K562 (cell line): ENCODE measurements around the gene LENEP. TPM values are rescaled to one million over a fixed set of nuclear protein-coding genes. Genes with fewer than 3 reads are reported as not detected.

Experiments
- COPS2 ChIP-seq: fragments of 450-650 bp; conservative IDR thresholded peaks from 2 replicates; pipeline ENCODE4 v1.6.1; 2016; ENCODE audit warnings: mild to moderate bottlenecking, moderate library complexity
- FOXJ2 ChIP-seq: fragments of 200-800 bp; sonication (Bioruptor generic); IDR thresholded peaks from 2 replicates; pipeline ENCODE4 v1.6.1; 2016; ENCODE audit warnings: missing genetic modification characterization, missing compliant biosample characterization
- HDGF ChIP-seq: fragments of 450-650 bp; IDR thresholded peaks from 2 replicates; pipeline ENCODE4 v1.6.1; 2016
- MEF2D ChIP-seq: conservative IDR thresholded peaks from 2 replicates; pipeline ENCODE4 v1.6.1; 2016; ENCODE audit warnings: low read depth, missing genetic modification characterization, missing compliant biosample characterization
- PHB2 ChIP-seq: fragments of 450-650 bp; IDR thresholded peaks from 2 replicates; pipeline ENCODE4 v1.6.1; 2017; ENCODE audit warnings: low read depth
- POLR3G ChIP-seq: IDR thresholded peaks from 2 replicates; pipeline ENCODE4 v1.6.1; 2011; ENCODE audit not compliant: insufficient read length, insufficient replicate concordance; ENCODE audit errors: extremely low read depth
- PYGO2 ChIP-seq: fragments of 450-650 bp; IDR thresholded peaks from 2 replicates; pipeline ENCODE4 v1.6.1; 2016; ENCODE audit warnings: mild to moderate bottlenecking, missing genetic modification characterization, moderate library complexity, missing compliant biosample characterization
- SIRT6 ChIP-seq: IDR thresholded peaks from one replicate; pipeline ENCODE4 v1.6.1; 2012; ENCODE audit warnings: low read depth, mild to moderate bottlenecking, control low read depth, inconsistent platforms, low read length, moderate library complexity
- SRF ChIP-seq, 2 experiments: fragments of 250-450, 450-650 bp in 1 of 2; sonication (Bioruptor Pico) in 1 of 2; sonication (generic) in 1 of 2; formaldehyde crosslinking; IDR thresholded peaks; 2 replicates each; pipeline versions ENCODE4 v1.5.0 to v1.5.1; 2020 to 2022; ENCODE audit warnings: mild to moderate bottlenecking in 1 of 2, missing genetic modification reagents in 1 of 2
- TCF7 ChIP-seq: sonication (generic); IDR thresholded peaks from 2 replicates; pipeline ENCODE4 v1.6.1; 2016; ENCODE audit warnings: antibody characterized with exemption, borderline replicate concordance
- USF1 ChIP-seq: sonication (generic); formaldehyde crosslinking; IDR thresholded peaks from 2 replicates; pipeline ENCODE4 v1.9.0; 2022; ENCODE audit warnings: mild to moderate bottlenecking, missing genetic modification reagents
- ZFP1 ChIP-seq: fragments of 450-650 bp; formaldehyde crosslinking; IDR thresholded peaks from 2 replicates; pipeline ENCODE4 v1.4.0; 2020; ENCODE audit warnings: mild to moderate bottlenecking, mixed read lengths
- ZNF444 ChIP-seq: fragments of 250-450 bp; sonication (Bioruptor Pico); IDR thresholded peaks from 2 replicates; pipeline ENCODE4 v1.4.0; 2020; ENCODE audit warnings: mild to moderate bottlenecking, moderate library complexity
- ZNF644 ChIP-seq: fragments of 200-800 bp; sonication (Bioruptor generic); IDR thresholded peaks from 2 replicates; pipeline ENCODE4 v1.6.1; 2016; ENCODE audit warnings: low read depth, missing genetic modification characterization, missing compliant biosample characterization
- polyA plus RNA-seq, 8 experiments: library from polyadenylated mRNA; depleted of rRNA in 4 of 8; stranded (reverse) in 5 of 8; unstranded in 3 of 8; fragments of >200 nt; fragmentation: Nextera tagmentation in 2 of 8; fragmentation: Illumina TruSeq in 1 of 8; extraction: Ambion mirVana in 2 of 8; extraction: Trizol in 1 of 8; gene quantifications; 2 replicates each; pipeline versions ENCODE4 v1.2.1 to v1.2.3, GENCODE V29; 2011 to 2014; ENCODE audit warnings: inconsistent platforms in 1 of 8, missing spikeins in 1 of 8
- total RNA-seq, 7 experiments: library from RNA; depleted of rRNA in 6 of 7; stranded (reverse); fragments of >200 nt in 6 of 7; fragmentation: Illumina TruSeq in 2 of 7; extraction: Trizol in 2 of 7; gene quantifications; 2 replicates each; pipeline versions ENCODE4 v1.2.1 to v1.2.3, GENCODE V29; 2011 to 2021; ENCODE audit warnings: low replicate concordance in 1 of 7
- TF ChIP-seq, protein P1 (sequence below): IDR thresholded peaks from 2 replicates; pipeline ENCODE4 v1.6.1; 2011; ENCODE audit not compliant: insufficient read length; ENCODE audit errors: extremely low read depth
- TF ChIP-seq, protein P2 (sequence below): fragments of 250-450 bp; sonication (Bioruptor Pico); IDR thresholded peaks from 2 replicates; pipeline ENCODE4 v1.4.0; 2020; ENCODE audit warnings: borderline replicate concordance

The LENEP gene
- total and polyA plus RNA-seq, 9 of the 15 experiments (the other 6 are each of a cell fraction or from before 2014, with no cell fraction given) = 0.23 to 0.87 (median 0.67) TPM; not detected in 5

GRCh38 chr1:155008015-155008941 is 14.9 kb downstream of the LENEP start (continued):
- no peak for TF ChIP-seq FOXJ2
- TF ChIP-seq SIRT6 = no peak
- TF ChIP-seq, protein P1, sequence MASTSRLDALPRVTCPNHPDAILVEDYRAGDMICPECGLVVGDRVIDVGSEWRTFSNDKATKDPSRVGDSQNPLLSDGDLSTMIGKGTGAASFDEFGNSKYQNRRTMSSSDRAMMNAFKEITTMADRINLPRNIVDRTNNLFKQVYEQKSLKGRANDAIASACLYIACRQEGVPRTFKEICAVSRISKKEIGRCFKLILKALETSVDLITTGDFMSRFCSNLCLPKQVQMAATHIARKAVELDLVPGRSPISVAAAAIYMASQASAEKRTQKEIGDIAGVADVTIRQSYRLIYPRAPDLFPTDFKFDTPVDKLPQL = no peak
- no peak for TF ChIP-seq ZNF644 (tag)
- 0 out of 2 replicates have a peak, but pooled peaks have one; percentile 45 for TF ChIP-seq TCF7
- TF ChIP-seq, protein P2, sequence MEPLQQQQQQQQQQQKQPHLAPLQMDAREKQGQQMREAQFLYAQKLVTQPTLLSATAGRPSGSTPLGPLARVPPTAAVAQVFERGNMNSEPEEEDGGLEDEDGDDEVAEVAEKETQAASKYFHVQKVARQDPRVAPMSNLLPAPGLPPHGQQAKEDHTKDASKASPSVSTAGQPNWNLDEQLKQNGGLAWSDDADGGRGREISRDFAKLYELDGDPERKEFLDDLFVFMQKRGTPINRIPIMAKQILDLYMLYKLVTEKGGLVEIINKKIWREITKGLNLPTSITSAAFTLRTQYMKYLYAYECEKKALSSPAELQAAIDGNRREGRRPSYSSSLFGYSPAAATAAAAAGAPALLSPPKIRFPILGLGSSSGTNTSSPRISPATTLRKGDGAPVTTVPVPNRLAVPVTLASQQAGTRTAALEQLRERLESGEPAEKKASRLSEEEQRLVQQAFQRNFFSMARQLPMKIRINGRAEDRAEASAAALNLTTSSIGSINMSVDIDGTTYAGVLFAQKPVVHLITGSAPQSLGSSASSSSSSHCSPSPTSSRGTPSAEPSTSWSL (CRISPR knock-in tag) = no peak
- TF ChIP-seq ZNF444 = peak; percentile 65; the same call in 1 of the 2 replicates
- TF ChIP-seq POLR3G = no peak
- TF ChIP-seq SRF (CRISPR knock-in tag; IDR thresholded peaks at IDR 0.05) = no peak
- TF ChIP-seq ZFP1 (CRISPR knock-in tag) = no peak
- no peak for TF ChIP-seq PHB2
- no peak for TF ChIP-seq MEF2D (tag)
- TF ChIP-seq HDGF = 0 out of 2 replicates have a peak, but pooled peaks have one; percentile 52
- no peak for TF ChIP-seq USF1 (CRISPR knock-in tag)
- no peak for TF ChIP-seq PYGO2 (tag)
- no peak for TF ChIP-seq COPS2
